A549 (cell line): ENCODE measurements around the gene TNFSF15.

Experiments
- CBX8 ChIP-seq: fragments of 200-600 bp; sonication (generic); IDR thresholded peaks from 2 replicates; pipeline ENCODE4 v1.6.1; 2016
- ELK1 ChIP-seq: fragments of 150-350 bp; IDR thresholded peaks from 2 replicates; pipeline ENCODE4 v1.6.1; 2014; ENCODE audit warnings: low read depth, mild to moderate bottlenecking, low read length
- HOXA7 ChIP-seq: fragments of 250-450 bp; sonication (Bioruptor Pico); IDR thresholded peaks from 2 replicates; pipeline ENCODE4 v1.5.0; 2020; ENCODE audit warnings: mild to moderate bottlenecking, moderate library complexity
- NFE2L2 ChIP-seq: fragments of 150-350 bp; conservative IDR thresholded peaks from 2 replicates; pipeline ENCODE4 v1.6.1; 2014; ENCODE audit warnings: low read length
- PHF8 ChIP-seq: fragments of 200-600 bp; sonication (generic); IDR thresholded peaks from 2 replicates; pipeline ENCODE4 v1.6.1; 2016; ENCODE audit warnings: low read depth, mild to moderate bottlenecking, antibody characterized with exemption, moderate library complexity, borderline replicate concordance
- RAD21 ChIP-seq, 2 experiments: fragments of >200 bp in 1 of 2; sonication (Bioruptor Twin) in 1 of 2; formaldehyde crosslinking in 1 of 2; IDR thresholded peaks in 1 of 2; conservative IDR thresholded peaks in 1 of 2; 2 replicates in 1 of 2; 3 replicates in 1 of 2; pipeline ENCODE4 v1.6.1; 2012 to 2018; ENCODE audit warnings: inconsistent platforms in 1 of 2
- RCOR1 ChIP-seq: fragments of 150-350 bp; IDR thresholded peaks from 2 replicates; pipeline ENCODE4 v1.6.1; 2014; ENCODE audit warnings: antibody characterized with exemption, low read length, low read depth
- REST ChIP-seq: fragments of 200-600 bp; sonication (generic); IDR thresholded peaks from 2 replicates; pipeline ENCODE4 v1.6.1; 2016; ENCODE audit warnings: antibody characterized with exemption, mild to moderate bottlenecking, moderate library complexity
- RFX5 ChIP-seq: fragments of 450-650 bp; IDR thresholded peaks from 2 replicates; pipeline ENCODE4 v1.7.1; 2014; ENCODE audit warnings: antibody characterized with exemption, mild to moderate bottlenecking, moderate library complexity
- TF ChIP-seq, protein P1 (sequence below): fragments of >200 bp; sonication (Bioruptor Twin); formaldehyde crosslinking; IDR thresholded peaks from 3 replicates; pipeline ENCODE4 v1.5.1; 2016
- TF ChIP-seq, protein P2 (sequence below): fragments of 450-650 bp; IDR thresholded peaks from 2 replicates; pipeline ENCODE4 v1.6.1; 2014; ENCODE audit warnings: antibody characterized with exemption

- TF ChIP-seq, protein P1, sequence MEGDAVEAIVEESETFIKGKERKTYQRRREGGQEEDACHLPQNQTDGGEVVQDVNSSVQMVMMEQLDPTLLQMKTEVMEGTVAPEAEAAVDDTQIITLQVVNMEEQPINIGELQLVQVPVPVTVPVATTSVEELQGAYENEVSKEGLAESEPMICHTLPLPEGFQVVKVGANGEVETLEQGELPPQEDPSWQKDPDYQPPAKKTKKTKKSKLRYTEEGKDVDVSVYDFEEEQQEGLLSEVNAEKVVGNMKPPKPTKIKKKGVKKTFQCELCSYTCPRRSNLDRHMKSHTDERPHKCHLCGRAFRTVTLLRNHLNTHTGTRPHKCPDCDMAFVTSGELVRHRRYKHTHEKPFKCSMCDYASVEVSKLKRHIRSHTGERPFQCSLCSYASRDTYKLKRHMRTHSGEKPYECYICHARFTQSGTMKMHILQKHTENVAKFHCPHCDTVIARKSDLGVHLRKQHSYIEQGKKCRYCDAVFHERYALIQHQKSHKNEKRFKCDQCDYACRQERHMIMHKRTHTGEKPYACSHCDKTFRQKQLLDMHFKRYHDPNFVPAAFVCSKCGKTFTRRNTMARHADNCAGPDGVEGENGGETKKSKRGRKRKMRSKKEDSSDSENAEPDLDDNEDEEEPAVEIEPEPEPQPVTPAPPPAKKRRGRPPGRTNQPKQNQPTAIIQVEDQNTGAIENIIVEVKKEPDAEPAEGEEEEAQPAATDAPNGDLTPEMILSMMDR: no peak
- TF ChIP-seq NFE2L2: no peak
- TF ChIP-seq RAD21 (conservative IDR thresholded peaks at IDR 0.05 in 1 of 2, IDR thresholded peaks at IDR 0.05 in 1 of 2): no peak
- no peak for TF ChIP-seq RFX5
- TF ChIP-seq HOXA7 (CRISPR knock-in tag): no peak
- TF ChIP-seq CBX8: no peak
- no peak for TF ChIP-seq REST
- no peak for TF ChIP-seq RCOR1
- no peak for TF ChIP-seq ELK1
- TF ChIP-seq, protein P2, sequence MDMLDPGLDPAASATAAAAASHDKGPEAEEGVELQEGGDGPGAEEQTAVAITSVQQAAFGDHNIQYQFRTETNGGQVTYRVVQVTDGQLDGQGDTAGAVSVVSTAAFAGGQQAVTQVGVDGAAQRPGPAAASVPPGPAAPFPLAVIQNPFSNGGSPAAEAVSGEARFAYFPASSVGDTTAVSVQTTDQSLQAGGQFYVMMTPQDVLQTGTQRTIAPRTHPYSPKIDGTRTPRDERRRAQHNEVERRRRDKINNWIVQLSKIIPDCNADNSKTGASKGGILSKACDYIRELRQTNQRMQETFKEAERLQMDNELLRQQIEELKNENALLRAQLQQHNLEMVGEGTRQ: no peak
- no peak for TF ChIP-seq PHF8
These were observed 24.7 kb upstream of the TNFSF15 start for GRCh38 chr9:114830546-114830945.
